Endodermal cell (in vitro differentiated cells): ENCODE data around the gene BTBD16. TPM values are rescaled to one million over a fixed set of nuclear protein-coding genes. Genes with fewer than 3 reads are reported as not detected.

ENCODE experiments used
- DNase-seq: peaks from one replicate; pipeline ENCODE4 v3.0.0-alpha.2; 2017
- H3K27ac ChIP-seq: 2 replicates; pipeline ENCODE4 v1.5.1; 2013; ENCODE audit warnings: mild to moderate bottlenecking, low read depth, low read length, moderate library complexity
- H3K27me3 ChIP-seq: 2 replicates; pipeline ENCODE4 v1.6.1; 2013; ENCODE audit warnings: mild to moderate bottlenecking, low read length, moderate library complexity; ENCODE audit not compliant: insufficient read depth, control insufficient read depth, poor library complexity, severe bottlenecking
- H3K36me3 ChIP-seq: 2 replicates; pipeline ENCODE4 v1.7.0; 2013; ENCODE audit warnings: mild to moderate bottlenecking, low read length, moderate library complexity; ENCODE audit not compliant: control insufficient read depth, insufficient read depth
- H3K4me1 ChIP-seq: one replicate; pipeline ENCODE4 v1.7.0; 2013; ENCODE audit warnings: low read length; ENCODE audit not compliant: control insufficient read depth, insufficient read depth
- H3K4me3 ChIP-seq: 2 replicates; pipeline ENCODE4 v1.5.1; 2013; ENCODE audit warnings: mild to moderate bottlenecking, low read length, moderate library complexity
- H3K9ac ChIP-seq: 2 replicates; pipeline ENCODE4 v1.6.1; 2013; ENCODE audit warnings: mild to moderate bottlenecking, low read length, moderate library complexity; ENCODE audit not compliant: poor library complexity, severe bottlenecking; ENCODE audit errors: extremely low read depth
- H3K9me3 ChIP-seq: 2 replicates; pipeline ENCODE4 v1.6.1; 2013; ENCODE audit warnings: mild to moderate bottlenecking, low read length, moderate library complexity; ENCODE audit not compliant: control insufficient read depth
- H3K27ac Mint-ChIP-seq: 2 replicates; pipeline ENCODE4 v1.8.0; 2020; ENCODE audit warnings: mixed read lengths
- H3K27me3 Mint-ChIP-seq: 2 replicates; pipeline ENCODE4 v1.8.0; 2021; ENCODE audit warnings: mild to moderate bottlenecking, mixed read lengths; ENCODE audit not compliant: insufficient read depth
- H3K36me3 Mint-ChIP-seq: 2 replicates; pipeline ENCODE4 v1.8.0; 2020; ENCODE audit warnings: low read depth, mixed read lengths
- H3K4me1 Mint-ChIP-seq: 2 replicates; pipeline ENCODE4 v1.8.0; 2020; ENCODE audit warnings: mixed read lengths
- H3K4me3 Mint-ChIP-seq: 2 replicates; pipeline ENCODE4 v1.8.0; 2020; ENCODE audit warnings: mild to moderate bottlenecking, moderate library complexity, mixed read lengths
- H3K9me3 Mint-ChIP-seq: 2 replicates; pipeline ENCODE4 v1.8.0; 2020; ENCODE audit warnings: mild to moderate bottlenecking, mixed read lengths
- WGBS, 2 experiments: methylation state at CpG; one replicate each; pipeline versions ENCODE4 v1.1.5 to v1.1.7; 2013; ENCODE audit warnings: missing lambda C conversion rate in 2 of 2, mixed read lengths in 1 of 2; ENCODE audit not compliant: insufficient coverage in 1 of 2, insufficient read length in 1 of 2; 5-methylcytosine and 5-hydroxymethylcytosine counted together
- total RNA-seq, 2 donors: library from RNA; stranded (reverse); fragmentation: NEBNext Ultra II Directional in 1 of 2; extraction: Animal tissue kit (Norgen Biotek cat#: 25700) in 1 of 2; gene quantifications; 2 replicates in 1 of 2; 3 replicates in 1 of 2; pipeline ENCODE4 v1.2.1, GENCODE V29; 2021
- TF ChIP-seq, protein P1 (sequence below): fragments of 200-600 bp; sonication (generic); conservative IDR thresholded peaks from 2 replicates; pipeline ENCODE4 v1.5.0; 2021; ENCODE audit warnings: antibody characterized with exemption, mild to moderate bottlenecking

BTBD16 gene
- total RNA-seq, 2 donors from 2014 or later = not detected

DNA sequence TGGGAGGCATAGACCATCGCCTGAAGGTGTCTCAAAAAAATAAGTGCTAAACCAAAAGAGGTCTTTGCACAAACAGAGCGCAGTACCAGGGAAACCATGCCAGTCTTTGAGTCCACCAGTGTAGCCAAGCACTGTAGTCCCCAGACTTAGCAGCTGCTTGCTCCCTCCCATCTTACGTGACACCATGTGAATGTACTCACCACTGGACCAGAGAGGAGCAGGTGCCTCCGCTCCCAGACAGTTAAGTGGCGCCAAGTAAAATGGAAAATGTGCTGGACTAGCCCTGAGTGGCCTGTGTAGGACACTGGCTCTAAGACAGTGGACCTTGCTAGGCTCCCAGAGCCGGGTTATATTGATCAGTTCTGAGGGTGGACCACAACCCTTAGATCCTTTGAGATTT lies 55.7 kb downstream of the BTBD16 start:
- H3K36me3 Mint-ChIP-seq = no peaks in the 10 kb centered on the region
- no peaks in the 10 kb centered on the region for H3K9me3 Mint-ChIP-seq
- H3K4me1 ChIP-seq = no peaks in the 10 kb centered on the region
- H3K36me3 ChIP-seq = no peaks in the 10 kb centered on the region
- TF ChIP-seq, protein P1, sequence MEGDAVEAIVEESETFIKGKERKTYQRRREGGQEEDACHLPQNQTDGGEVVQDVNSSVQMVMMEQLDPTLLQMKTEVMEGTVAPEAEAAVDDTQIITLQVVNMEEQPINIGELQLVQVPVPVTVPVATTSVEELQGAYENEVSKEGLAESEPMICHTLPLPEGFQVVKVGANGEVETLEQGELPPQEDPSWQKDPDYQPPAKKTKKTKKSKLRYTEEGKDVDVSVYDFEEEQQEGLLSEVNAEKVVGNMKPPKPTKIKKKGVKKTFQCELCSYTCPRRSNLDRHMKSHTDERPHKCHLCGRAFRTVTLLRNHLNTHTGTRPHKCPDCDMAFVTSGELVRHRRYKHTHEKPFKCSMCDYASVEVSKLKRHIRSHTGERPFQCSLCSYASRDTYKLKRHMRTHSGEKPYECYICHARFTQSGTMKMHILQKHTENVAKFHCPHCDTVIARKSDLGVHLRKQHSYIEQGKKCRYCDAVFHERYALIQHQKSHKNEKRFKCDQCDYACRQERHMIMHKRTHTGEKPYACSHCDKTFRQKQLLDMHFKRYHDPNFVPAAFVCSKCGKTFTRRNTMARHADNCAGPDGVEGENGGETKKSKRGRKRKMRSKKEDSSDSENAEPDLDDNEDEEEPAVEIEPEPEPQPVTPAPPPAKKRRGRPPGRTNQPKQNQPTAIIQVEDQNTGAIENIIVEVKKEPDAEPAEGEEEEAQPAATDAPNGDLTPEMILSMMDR = no peak
- no peak overlapping the region for H3K27ac ChIP-seq
- H3K27ac Mint-ChIP-seq = no peak overlapping the region
- DNase-seq = no peak
- 78 to 95% methylated on average over 5 to 6 of the region's 6 CpGs for WGBS, 2 experiments
- H3K4me3 ChIP-seq = no peak overlapping the region
- H3K4me3 Mint-ChIP-seq = no peak overlapping the region
- H3K9ac ChIP-seq = no peak overlapping the region
- H3K4me1 Mint-ChIP-seq = peaks cover 6% of the 10 kb centered on the region
- H3K27me3 ChIP-seq = no peaks in the 10 kb centered on the region
- no peaks in the 10 kb centered on the region for H3K9me3 ChIP-seq
- peaks cover 1% of the 10 kb centered on the region for H3K27me3 Mint-ChIP-seq

- WGBS, 2 experiments = 91 to 94% methylated on average over 9 to 16 of the region's 16 CpGs
- H3K27me3 ChIP-seq = no peaks in the 10 kb centered on the region
- no peak overlapping the region for H3K4me3 ChIP-seq
Observed at GRCh38 chr10:122327237-122328206, 56.4 kb downstream of the BTBD16 start.

GRCh38 chr10:122328676-122329075 lies 57.6 kb downstream of the BTBD16 start:
- Histone ChIP-seq H3K27me3 (no peaks in the 10 kb centered on the region), H3K36me3 (no peaks in the 10 kb centered on the region), H3K27ac (no peak overlapping the region), H3K9me3 (no peaks in the 10 kb centered on the region), H3K4me3 (no peak overlapping the region), H3K4me1 (no peaks in the 10 kb centered on the region), H3K9ac (no peak overlapping the region)
- no peak overlapping the region for H3K27ac Mint-ChIP-seq
- H3K9me3 Mint-ChIP-seq = no peaks in the 10 kb centered on the region
- peaks cover 3% of the 10 kb centered on the region for H3K27me3 Mint-ChIP-seq
- no peaks in the 10 kb centered on the region for H3K4me1 Mint-ChIP-seq
- H3K36me3 Mint-ChIP-seq = no peaks in the 10 kb centered on the region
- no peak overlapping the region for H3K4me3 Mint-ChIP-seq
- TF ChIP-seq, protein P1 = no peak
- DNase-seq = no peak
- WGBS, 2 experiments = 84 to 88% methylated on average over 8 to 9 of the region's 9 CpGs

More at GRCh38 chr10:122327237-122328206, 56.4 kb downstream of the BTBD16 start:
- Mint-ChIP-seq H3K27me3 (peaks cover 3% of the 10 kb centered on the region), H3K27ac (no peak overlapping the region), H3K4me1 (peaks cover 6% of the 10 kb centered on the region), H3K36me3 (no peaks in the 10 kb centered on the region), H3K9me3 (no peaks in the 10 kb centered on the region), H3K4me3 (no peak overlapping the region)
- H3K9me3 ChIP-seq = no peaks in the 10 kb centered on the region
- no peak overlapping the region for H3K27ac ChIP-seq
- H3K4me1 ChIP-seq = no peaks in the 10 kb centered on the region
- no peaks in the 10 kb centered on the region for H3K36me3 ChIP-seq
- H3K9ac ChIP-seq = no peak overlapping the region
- TF ChIP-seq, protein P1 = no peak
- DNase-seq = no peak
